Measurements from ENCODE around the gene CDH24. TPM values are rescaled to one million over a fixed set of nuclear protein-coding genes. Genes with fewer than 3 reads are reported as not detected.

The CDH24 gene
- total and polyA plus RNA-seq, 10 of the 15 experiments (the other 5 are each of a cell fraction or from before 2014, with no cell fraction given), result 0.10 to 1.5 (median 0.45) TPM; not detected in 2

- TF ChIP-seq, protein P1, sequence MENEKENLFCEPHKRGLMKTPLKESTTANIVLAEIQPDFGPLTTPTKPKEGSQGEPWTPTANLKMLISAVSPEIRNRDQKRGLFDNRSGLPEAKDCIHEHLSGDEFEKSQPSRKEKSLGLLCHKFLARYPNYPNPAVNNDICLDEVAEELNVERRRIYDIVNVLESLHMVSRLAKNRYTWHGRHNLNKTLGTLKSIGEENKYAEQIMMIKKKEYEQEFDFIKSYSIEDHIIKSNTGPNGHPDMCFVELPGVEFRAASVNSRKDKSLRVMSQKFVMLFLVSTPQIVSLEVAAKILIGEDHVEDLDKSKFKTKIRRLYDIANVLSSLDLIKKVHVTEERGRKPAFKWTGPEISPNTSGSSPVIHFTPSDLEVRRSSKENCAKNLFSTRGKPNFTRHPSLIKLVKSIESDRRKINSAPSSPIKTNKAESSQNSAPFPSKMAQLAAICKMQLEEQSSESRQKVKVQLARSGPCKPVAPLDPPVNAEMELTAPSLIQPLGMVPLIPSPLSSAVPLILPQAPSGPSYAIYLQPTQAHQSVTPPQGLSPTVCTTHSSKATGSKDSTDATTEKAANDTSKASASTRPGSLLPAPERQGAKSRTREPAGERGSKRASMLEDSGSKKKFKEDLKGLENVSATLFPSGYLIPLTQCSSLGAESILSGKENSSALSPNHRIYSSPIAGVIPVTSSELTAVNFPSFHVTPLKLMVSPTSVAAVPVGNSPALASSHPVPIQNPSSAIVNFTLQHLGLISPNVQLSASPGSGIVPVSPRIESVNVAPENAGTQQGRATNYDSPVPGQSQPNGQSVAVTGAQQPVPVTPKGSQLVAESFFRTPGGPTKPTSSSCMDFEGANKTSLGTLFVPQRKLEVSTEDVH (IDR thresholded peaks at IDR 0.05; ENCODE audit: low read depth, partially characterized antibody), result no peak
- TF ChIP-seq ESRRA (IDR thresholded peaks at IDR 0.05; ENCODE audit: low read length), result no peak
- no peak for TF ChIP-seq STAT1 (conservative IDR thresholded peaks at IDR 0.05)
- TF ChIP-seq EED (IDR thresholded peaks at IDR 0.05; ENCODE audit: low read depth), result peak; percentile 79
- TF ChIP-seq ZNF622 (IDR thresholded peaks at IDR 0.05), result no peak
- no peak for TF ChIP-seq BCL3 (IDR thresholded peaks at IDR 0.05; ENCODE audit: borderline replicate concordance, insufficient read depth, low read depth, low read length, poor library complexity, severe bottlenecking)
- no peak for TF ChIP-seq ATF7 (IDR thresholded peaks at IDR 0.05; ENCODE audit: low read depth)
- TF ChIP-seq RAD51 (IDR thresholded peaks at IDR 0.05), result no peak
- peak; percentile 65 for TF ChIP-seq IKZF1 (conservative IDR thresholded peaks at IDR 0.05)
- TF ChIP-seq CHD2 (IDR thresholded peaks at IDR 0.05; ENCODE audit: borderline replicate concordance, low read depth, low read length), result no peak
- no peak for TF ChIP-seq SMAD1 (IDR thresholded peaks at IDR 0.05; ENCODE audit: low read depth, partially characterized antibody)
- TF ChIP-seq TCF3 (IDR thresholded peaks at IDR 0.05; ENCODE audit: borderline replicate concordance, insufficient read depth, low read depth, low read length), result no peak
- no peak for TF ChIP-seq TCF7 (IDR thresholded peaks at IDR 0.05; ENCODE audit: borderline replicate concordance)
- no peak for TF ChIP-seq EGR1 (IDR thresholded peaks at IDR 0.05; ENCODE audit: borderline replicate concordance in 1 of 2, low read depth in 2 of 2, low read length in 2 of 2)
- TF ChIP-seq YBX1 (IDR thresholded peaks at IDR 0.05), result no peak
- 0 out of 2 replicates have a peak, but pooled peaks have one; percentile 21 for TF ChIP-seq CBFB (IDR thresholded peaks at IDR 0.05; ENCODE audit: low read depth)
- TF ChIP-seq MTA2 (IDR thresholded peaks at IDR 0.05; ENCODE audit: low read depth), result no peak
- TF ChIP-seq, protein P2, sequence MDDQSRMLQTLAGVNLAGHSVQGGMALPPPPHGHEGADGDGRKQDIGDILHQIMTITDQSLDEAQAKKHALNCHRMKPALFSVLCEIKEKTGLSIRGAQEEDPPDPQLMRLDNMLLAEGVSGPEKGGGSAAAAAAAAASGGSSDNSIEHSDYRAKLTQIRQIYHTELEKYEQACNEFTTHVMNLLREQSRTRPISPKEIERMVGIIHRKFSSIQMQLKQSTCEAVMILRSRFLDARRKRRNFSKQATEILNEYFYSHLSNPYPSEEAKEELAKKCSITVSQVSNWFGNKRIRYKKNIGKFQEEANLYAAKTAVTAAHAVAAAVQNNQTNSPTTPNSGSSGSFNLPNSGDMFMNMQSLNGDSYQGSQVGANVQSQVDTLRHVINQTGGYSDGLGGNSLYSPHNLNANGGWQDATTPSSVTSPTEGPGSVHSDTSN (IDR thresholded peaks at IDR 0.05; ENCODE audit: insufficient replicate concordance, low read depth, low read length), result no peak
- no peak for TF ChIP-seq CHD1 (IDR thresholded peaks at IDR 0.05; ENCODE audit: low read depth, low read length)
- peak; percentile 58; the same call in 1 of the 2 replicates for TF ChIP-seq RELB (IDR thresholded peaks at IDR 0.05; ENCODE audit: low read depth)
- TF ChIP-seq BHLHE40 (IDR thresholded peaks at IDR 0.05; ENCODE audit: borderline replicate concordance in 1 of 2, low read depth in 2 of 2, low read length in 1 of 2), result no peak; a peak in 1 of 4 replicates
- no peak for TF ChIP-seq ZNF217 (IDR thresholded peaks at IDR 0.05)
- TF ChIP-seq, protein P3, sequence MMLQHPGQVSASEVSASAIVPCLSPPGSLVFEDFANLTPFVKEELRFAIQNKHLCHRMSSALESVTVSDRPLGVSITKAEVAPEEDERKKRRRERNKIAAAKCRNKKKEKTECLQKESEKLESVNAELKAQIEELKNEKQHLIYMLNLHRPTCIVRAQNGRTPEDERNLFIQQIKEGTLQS (IDR thresholded peaks at IDR 0.05; ENCODE audit: borderline replicate concordance, extremely low read depth, low read depth, low read length), result no peak
- TF ChIP-seq NR2C2 (IDR thresholded peaks at IDR 0.05; ENCODE audit: borderline replicate concordance, control insufficient read depth, insufficient read length, low read depth), result no peak
Observed at GRCh38 chr14:23068789-23069412, 11.6 kb upstream of the CDH24 start (continued).
